Mesenteric fat pad (tissue), 1 donor: ENCODE results near the gene PSEN1. TPM values are rescaled to one million over a fixed set of nuclear protein-coding genes. Genes with fewer than 3 reads are reported as not detected.

Source experiments
- DNase-seq: peaks from one replicate; pipeline ENCODE4 v3.0.0-alpha.2; 2020; ENCODE audit warnings: low spot score
- total RNA-seq: library from RNA; stranded (reverse); fragmentation: NEBNext Ultra II Directional; extraction: Animal tissue kit (Norgen Biotek cat#: 25700); gene quantifications from one replicate; pipeline ENCODE4 v1.2.1, GENCODE V29; 2021
- donor health status: DM: yes; HTN: yes; CAD: no.

PSEN1 gene
- total RNA-seq, 1 donor from 2014 or later = 55.3 TPM

GRCh38 chr14:73217411-73217810 is 81.1 kb downstream of the PSEN1 start:
- no peak for DNase-seq

- DNase-seq = no peak
Observed at GRCh38 chr14:73220061-73220460, 83.8 kb downstream of the PSEN1 start.

GRCh38 chr14:73220634-73221033 is 84.3 kb downstream of the PSEN1 start:
- DNase-seq = no peak

- DNase-seq = no peak
Observed at GRCh38 chr14:73221945-73222344, 85.6 kb downstream of the PSEN1 start.

- no peak for DNase-seq
Observed at GRCh38 chr14:73223049-73223448, 86.7 kb downstream of the PSEN1 start.

GRCh38 chr14:73225496-73225895 is 89.2 kb downstream of the PSEN1 start:
- no peak for DNase-seq

- no peak for DNase-seq
Observed at GRCh38 chr14:73227812-73228781, 91.8 kb downstream of the PSEN1 start.

GRCh38 chr14:73230051-73230450 is 93.7 kb downstream of the PSEN1 start:
- no peak for DNase-seq

GRCh38 chr14:73231981-73232851 is 95.9 kb downstream of the PSEN1 start:
- no peak for DNase-seq

- DNase-seq = no peak
Observed at GRCh38 chr14:73232984-73233383, 96.7 kb downstream of the PSEN1 start.

- DNase-seq = no peak
Observed at GRCh38 chr14:73233564-73233963, 97.3 kb downstream of the PSEN1 start.

- no peak for DNase-seq
Observed at GRCh38 chr14:73234029-73234428, 97.7 kb downstream of the PSEN1 start.

GRCh38 chr14:73234586-73235394 is 98.5 kb downstream of the PSEN1 start:
- DNase-seq = no peak

- no peak for DNase-seq
Observed at GRCh38 chr14:73235531-73236155, 99.3 kb downstream of the PSEN1 start.

- no peak for DNase-seq
Observed at GRCh38 chr14:73236157-73236556, 99.8 kb downstream of the PSEN1 start.

- DNase-seq = no peak
Observed at GRCh38 chr14:73236752-73237218, 100.5 kb downstream of the PSEN1 start.

GRCh38 chr14:73237219-73237785 is 101.0 kb downstream of the PSEN1 start, which contains the start of gene PAPLN:
PAPLN (plus strand) TSS chr14:73237506; CDS start chr14:73239779, 2,273 bp downstream.
- DNase-seq = no peak

- DNase-seq = no peak
Observed at GRCh38 chr14:73237786-73238423, 101.6 kb downstream of the PSEN1 start.

- DNase-seq = no peak
Observed at GRCh38 chr14:73238424-73238852, 102.1 kb downstream of the PSEN1 start.
